K562 (cell line): Measurements from ENCODE around the gene MICU1. TPM values are rescaled to one million over a fixed set of nuclear protein-coding genes. Genes with fewer than 3 reads are reported as not detected.

Source experiments
- ATF7 ChIP-seq: fragments of 450-650 bp; IDR thresholded peaks from 2 replicates; pipeline ENCODE4 v1.7.1; 2014; ENCODE audit warnings: mild to moderate bottlenecking, moderate library complexity
- BRD9 ChIP-seq: fragments of 450-650 bp; IDR thresholded peaks from 2 replicates; pipeline ENCODE4 v1.6.1; 2018; ENCODE audit warnings: low read depth; ENCODE audit not compliant: partially characterized antibody
- CREM ChIP-seq: IDR thresholded peaks from 2 replicates; pipeline ENCODE4 v1.6.1; 2014; ENCODE audit warnings: antibody characterized with exemption, low read depth
- DACH1 ChIP-seq: fragments of 450-650 bp; IDR thresholded peaks from 2 replicates; pipeline ENCODE4 v1.6.1; 2018; ENCODE audit not compliant: partially characterized antibody
- FIP1L1 ChIP-seq: fragments of 200-400 bp; formaldehyde crosslinking; IDR thresholded peaks from 2 replicates; pipeline ENCODE4 v1.6.1; 2018; ENCODE audit warnings: mild to moderate bottlenecking, low read depth, low read length; ENCODE audit not compliant: poor library complexity, severe bottlenecking
- KLF16 ChIP-seq: IDR thresholded peaks from 2 replicates; pipeline ENCODE4 v1.6.1; 2016; ENCODE audit warnings: antibody characterized with exemption
- KLF6 ChIP-seq: fragments of 250-450 bp; sonication (Bioruptor Pico); IDR thresholded peaks from 2 replicates; pipeline ENCODE4 v1.4.0; 2020; ENCODE audit warnings: mild to moderate bottlenecking, moderate library complexity, borderline replicate concordance
- NEUROD1 ChIP-seq: fragments of 150-350 bp; IDR thresholded peaks from 2 replicates; pipeline ENCODE4 v1.6.1; 2014; ENCODE audit warnings: borderline replicate concordance, low read length, low read depth; ENCODE audit not compliant: partially characterized antibody
- NRF1 ChIP-seq, 2 experiments: fragments of 450-650 bp; IDR thresholded peaks in 1 of 2; conservative IDR thresholded peaks in 1 of 2; 2 replicates each; pipeline ENCODE4 v1.6.1; 2014; ENCODE audit warnings: mild to moderate bottlenecking in 2 of 2
- PATZ1 ChIP-seq: fragments of 250-450 bp; sonication (Bioruptor Pico); IDR thresholded peaks from 2 replicates; pipeline ENCODE4 v1.5.0; 2020; ENCODE audit warnings: mild to moderate bottlenecking, borderline replicate concordance
- PPARD ChIP-seq: fragments of 250-450 bp; sonication (Bioruptor Pico); IDR thresholded peaks from 2 replicates; pipeline ENCODE4 v1.8.0; 2022; ENCODE audit warnings: inconsistent platforms, mild to moderate bottlenecking, moderate library complexity
- PRDM10 ChIP-seq: fragments of 450-650 bp; IDR thresholded peaks from 2 replicates; pipeline ENCODE4 v1.6.1; 2018; ENCODE audit not compliant: partially characterized antibody
- RBM22 ChIP-seq: fragments of 200-400 bp; formaldehyde crosslinking; IDR thresholded peaks from 2 replicates; pipeline ENCODE4 v1.6.1; 2018; ENCODE audit warnings: low read length, low read depth; ENCODE audit not compliant: poor library complexity, severe bottlenecking
- SFPQ ChIP-seq: fragments of 200-400 bp; formaldehyde crosslinking; IDR thresholded peaks from 2 replicates; pipeline ENCODE4 v1.6.1; 2017; ENCODE audit warnings: mild to moderate bottlenecking, low read depth, low read length, moderate library complexity
- VEZF1 ChIP-seq: fragments of 200-800 bp; sonication (Bioruptor generic); IDR thresholded peaks from 2 replicates; pipeline ENCODE4 v1.6.1; 2017; ENCODE audit warnings: missing genetic modification characterization, missing compliant biosample characterization
- ZBTB17 ChIP-seq: fragments of 450-650 bp; formaldehyde crosslinking; IDR thresholded peaks from 2 replicates; pipeline ENCODE4 v1.4.0; 2020; ENCODE audit warnings: mild to moderate bottlenecking
- ZKSCAN3 ChIP-seq: fragments of 250-450 bp; sonication (Bioruptor Pico); IDR thresholded peaks from 2 replicates; pipeline ENCODE4 v1.4.0; 2020
- ZNF764 ChIP-seq: fragments of 250-450 bp; sonication (Bioruptor Pico); IDR thresholded peaks from 2 replicates; pipeline ENCODE4 v1.4.0; 2020; ENCODE audit warnings: low read depth, mild to moderate bottlenecking, moderate library complexity
- polyA plus RNA-seq, 8 experiments: library from polyadenylated mRNA; depleted of rRNA in 4 of 8; stranded (reverse) in 5 of 8; unstranded in 3 of 8; fragments of >200 nt; fragmentation: Nextera tagmentation in 2 of 8; fragmentation: Illumina TruSeq in 1 of 8; extraction: Ambion mirVana in 2 of 8; extraction: Trizol in 1 of 8; gene quantifications; 2 replicates each; pipeline versions ENCODE4 v1.2.1 to v1.2.3, GENCODE V29; 2011 to 2014; ENCODE audit warnings: inconsistent platforms in 1 of 8, missing spikeins in 1 of 8
- total RNA-seq, 7 experiments: library from RNA; depleted of rRNA in 6 of 7; stranded (reverse); fragments of >200 nt in 6 of 7; fragmentation: Illumina TruSeq in 2 of 7; extraction: Trizol in 2 of 7; gene quantifications; 2 replicates each; pipeline versions ENCODE4 v1.2.1 to v1.2.3, GENCODE V29; 2011 to 2021; ENCODE audit warnings: low replicate concordance in 1 of 7

MICU1 gene
- total and polyA plus RNA-seq, 9 of the 15 experiments (the other 6 are each of a cell fraction or from before 2014, with no cell fraction given): 29.3 to 76.8 (median 48.4) TPM

- no peak for TF ChIP-seq PATZ1 (CRISPR knock-in tag)
- no peak for TF ChIP-seq SFPQ
- peak; percentile 54 for TF ChIP-seq ATF7
- no peak for TF ChIP-seq ZNF764 (CRISPR knock-in tag)
- TF ChIP-seq BRD9: peak; percentile 97
- TF ChIP-seq NEUROD1: peak; percentile 54
- TF ChIP-seq KLF6: peak; percentile 48; the same call in 1 of the 2 replicates
- peak; percentile 13 for TF ChIP-seq PRDM10
- no peak for TF ChIP-seq RBM22
- TF ChIP-seq FIP1L1: no peak
- peak; percentile 17 for TF ChIP-seq DACH1
- no peak for TF ChIP-seq PPARD (CRISPR knock-in tag)
- peak; percentile 49; the same call in 1 of the 2 replicates for TF ChIP-seq ZBTB17 (CRISPR knock-in tag)
- no peak for TF ChIP-seq ZKSCAN3 (CRISPR knock-in tag)
- 0 out of 2 replicates have a peak, but pooled peaks have one; percentile 58 for TF ChIP-seq KLF16
- TF ChIP-seq NRF1 (conservative IDR thresholded peaks at IDR 0.05 in 1 of 2, IDR thresholded peaks at IDR 0.05 in 1 of 2): 0 out of 4 replicates have a peak, but pooled peaks of 1 of the 2 experiments have one; percentile 12
- TF ChIP-seq CREM: peak; percentile 24; the same call in 1 of the 2 replicates
- peak; percentile 64 for TF ChIP-seq VEZF1 (CRISPR knock-in tag)
These were observed 297.6 kb downstream of the MICU1 start (continued) for GRCh38 chr10:72328045-72328828.
